Endothelial cell of umbilical vein (primary cell): ENCODE data around the gene PCBD2. TPM values are rescaled to one million over a fixed set of nuclear protein-coding genes. Genes with fewer than 3 reads are reported as not detected.

Source experiments
- BruUV-seq: library from RNA; stranded (reverse); fragments of 400-500 nt; replicated peaks from 2 replicates; lab custom pipeline; 2021; lab: Mats Ljungman, UMichigan
- CTCF ChIA-PET: fragments of 300-600, 350-600 bp; sonication (Branson Sonifier 250); formaldehyde crosslinking; loops from one replicate; lab custom pipeline; 2021; ENCODE audit warnings: antibody characterized with exemption, inconsistent platforms; lab: Charles Lee
- POLR2A ChIA-PET: fragments of 300-600, 350-600 bp; sonication (Branson Sonifier 250); formaldehyde crosslinking; loops from one replicate; lab custom pipeline; 2021; ENCODE audit warnings: antibody characterized with exemption, inconsistent platforms; lab: Charles Lee
- DNase-seq: peaks from one replicate; pipeline ENCODE4 v3.0.0-alpha.2; 2011; ENCODE audit warnings: low read depth, low spot score
- FAIRE-seq: peaks from 2 replicates; lab custom pipeline; 2011; peaks lifted over from hg19 to GRCh38; lab: Jason Lieb, UNC
- H2AFZ ChIP-seq: 2 replicates; pipeline ENCODE4 v1.6.0; 2012; ENCODE audit warnings: low read depth, low read length, control low read depth, inconsistent platforms
- H3K27ac ChIP-seq: 2 replicates; pipeline ENCODE4 v1.5.1; 2011; ENCODE audit warnings: low read depth, mild to moderate bottlenecking, control low read depth, low read length, moderate library complexity; ENCODE audit not compliant: insufficient read depth
- H3K27me3 ChIP-seq, 2 experiments: 2 replicates each; pipeline versions ENCODE4 v1.6.0 to v1.6.1; 2011; ENCODE audit warnings: low read length in 2 of 2, mixed read lengths in 1 of 2; ENCODE audit not compliant: control insufficient read depth in 2 of 2, insufficient read depth in 2 of 2
- H3K36me3 ChIP-seq, 2 experiments: 2 replicates in 1 of 2; 3 replicates in 1 of 2; pipeline ENCODE4 v1.5.1; 2011; ENCODE audit warnings: low read length in 2 of 2, mild to moderate bottlenecking in 1 of 2, moderate library complexity in 1 of 2; ENCODE audit not compliant: control insufficient read depth in 2 of 2, insufficient read depth in 2 of 2; ENCODE audit errors: extremely low read depth in 1 of 2
- H3K4me1 ChIP-seq: 3 replicates; pipeline ENCODE4 v1.5.1; 2011; ENCODE audit warnings: mild to moderate bottlenecking, low read length; ENCODE audit not compliant: control insufficient read depth, insufficient read depth; ENCODE audit errors: extremely low read depth
- H3K4me2 ChIP-seq: 2 replicates; pipeline ENCODE4 v1.6.1; 2011; ENCODE audit warnings: low read length, control low read depth, mixed read lengths; ENCODE audit not compliant: insufficient read depth
- H3K4me3 ChIP-seq, 3 experiments: fragments of 200-600 bp in 1 of 3; sonication (generic), shearing (Covaris generic) in 1 of 3; replicated peaks in 1 of 3; 2 replicates each; pipeline ENCODE4 v1.5.1; 2011 to 2016; ENCODE audit warnings: control low read depth in 3 of 3, low read length in 3 of 3, mild to moderate bottlenecking in 2 of 3, inconsistent platforms in 1 of 3, low read depth in 1 of 3, moderate library complexity in 1 of 3; ENCODE audit not compliant: insufficient read depth in 1 of 3
- H3K79me2 ChIP-seq: 2 replicates; pipeline ENCODE4 v1.6.0; 2012; ENCODE audit warnings: low read length, inconsistent platforms; ENCODE audit not compliant: control insufficient read depth, insufficient read depth
- H3K9ac ChIP-seq: replicated peaks from 2 replicates; pipeline ENCODE3; 2011; ENCODE audit warnings: low read length, control low read depth; ENCODE audit not compliant: insufficient read depth; ENCODE audit errors: extremely low read depth
- H3K9me1 ChIP-seq: replicated peaks from 3 replicates; pipeline ENCODE4 v1.6.0; 2011; ENCODE audit warnings: mild to moderate bottlenecking, low read length; ENCODE audit not compliant: control insufficient read depth, insufficient read depth; ENCODE audit errors: extremely low read depth
- H3K9me3 ChIP-seq: replicated peaks from 2 replicates; pipeline ENCODE4 v1.5.1; 2012; ENCODE audit warnings: low read length, inconsistent platforms; ENCODE audit not compliant: control insufficient read depth, insufficient read depth
- H4K20me1 ChIP-seq: replicated peaks from 2 replicates; pipeline ENCODE3; 2011; ENCODE audit warnings: mild to moderate bottlenecking, low read length; ENCODE audit not compliant: control insufficient read depth, insufficient read depth; ENCODE audit errors: extremely low read depth
- CTCF ChIP-seq, 2 donors: IDR thresholded peaks; 1 replicate in 1 of 2; 2 replicates in 1 of 2; pipeline ENCODE4 v1.5.1; 2011; ENCODE audit warnings: low read length in 2 of 2, mild to moderate bottlenecking in 2 of 2, moderate library complexity in 2 of 2, control low read depth in 1 of 2, inconsistent platforms in 1 of 2, low read depth in 1 of 2; ENCODE audit not compliant: insufficient read depth in 1 of 2; ENCODE audit errors: extremely low read depth in 1 of 2
- EZH2 ChIP-seq: IDR thresholded peaks from 2 replicates; pipeline ENCODE4 v1.6.1; 2012; ENCODE audit warnings: borderline replicate concordance, low read depth, mild to moderate bottlenecking, moderate library complexity, low read length, inconsistent platforms; ENCODE audit not compliant: severe bottlenecking
- FOS ChIP-seq: IDR thresholded peaks from 2 replicates; pipeline ENCODE4 v1.6.1; 2011; ENCODE audit warnings: mild to moderate bottlenecking, low read length, moderate library complexity, borderline replicate concordance; ENCODE audit not compliant: insufficient read depth
- GATA2 ChIP-seq: IDR thresholded peaks from 2 replicates; pipeline ENCODE4 v1.7.0; 2011; ENCODE audit warnings: low read depth, mild to moderate bottlenecking, moderate library complexity, mixed read lengths, low read length; ENCODE audit not compliant: insufficient read length, insufficient read depth
- JUN ChIP-seq: IDR thresholded peaks from 2 replicates; pipeline ENCODE4 v1.6.1; 2011; ENCODE audit warnings: borderline replicate concordance, low read depth; ENCODE audit not compliant: insufficient read length, insufficient read depth
- MAX ChIP-seq: IDR thresholded peaks from 2 replicates; pipeline ENCODE4 v1.6.1; 2011; ENCODE audit not compliant: insufficient read depth, insufficient read length
- MYC ChIP-seq: IDR thresholded peaks from one replicate; pipeline ENCODE4 v1.6.1; 2011; ENCODE audit warnings: mild to moderate bottlenecking, low read depth, low read length
- POLR2A ChIP-seq: IDR thresholded peaks from 2 replicates; pipeline ENCODE4 v1.6.1; 2012; ENCODE audit warnings: low read depth, mild to moderate bottlenecking, control low read depth, low read length
- POLR2AphosphoS5 ChIP-seq: IDR thresholded peaks from 2 replicates; pipeline ENCODE4 v1.6.1; 2012; ENCODE audit warnings: low read depth, mild to moderate bottlenecking, control low read depth, low read length, moderate library complexity; ENCODE audit not compliant: insufficient read depth
- dilution Hi-C: fragments of 300-500 bp; cut with MboI; formaldehyde crosslinking; loops from one replicate; pipeline ENCODE4 v1.15.0; 2019; ENCODE audit warnings: low sequenced_read_pairs; ENCODE audit not compliant: extremely low pct_ligation_motif_present
- intact Hi-C: fragments of 100-400 bp; cut with micrococcal nuclease; formaldehyde crosslinking; loops from one replicate; pipeline ENCODE4 v1.10.0; 2022
- polyA plus RNA-seq, 4 experiments: library from polyadenylated mRNA; depleted of rRNA in 3 of 4; stranded (reverse) in 3 of 4; unstranded in 1 of 4; fragments of >200 nt; gene quantifications; 2 replicates each; pipeline versions ENCODE4 v1.2.1 to v1.2.3, GENCODE V29; 2011 to 2012; ENCODE audit warnings: missing spikeins in 1 of 4
- total RNA-seq: library from RNA; stranded (reverse); gene quantifications from 2 replicates; pipeline ENCODE4 v1.2.3, GENCODE V29; 2021

Gene PCBD2
- total and polyA plus RNA-seq, 2 donors (not counting 3 experiments of a cell fraction or from before 2014, with no cell fraction given) = 4.0 to 10.7 TPM

- FAIRE-seq = no peak
Measured at GRCh38 chr5:134913254-134913653, 8.3 kb downstream of the PCBD2 start.

More at GRCh38 chr5:134913254-134913653, 8.3 kb downstream of the PCBD2 start:
- Histone ChIP-seq H4K20me1 (no peaks in the 10 kb centered on the region), H2AFZ (no peak overlapping the region), H3K79me2 (no peaks in the 10 kb centered on the region), H3K9me1 (no peaks in the 10 kb centered on the region), H3K4me1 (no peaks in the 10 kb centered on the region), H3K27me3 (no peaks in the 10 kb centered on the region), H3K36me3 (peaks cover 4 to 5% of the 10 kb centered on the region in 2 experiments), H3K4me2 (no peak overlapping the region), H3K9me3 (no peaks in the 10 kb centered on the region), H3K27ac (no peak overlapping the region), H3K9ac (no peak overlapping the region), H3K4me3 (no peak overlapping the region)
- CTCF ChIA-PET = interaction anchor here (0.8 kb wide), 1 partner anchor 9 kb away, joined by 3 read pairs; the partner anchor contains the start of gene PCBD2
- TF ChIP-seq GATA2 (no peak), CTCF (IDR thresholded peaks at IDR 0.05; ENCODE audit: extremely low read depth in 1 of 2, insufficient read depth in 1 of 2, low read depth in 1 of 2, low read length in 2 of 2) (no peak), JUN (no peak), EZH2 (no peak), FOS (no peak), POLR2A (no peak), MYC (no peak), POLR2AphosphoS5 (no peak), MAX (no peak)
- no peak for DNase-seq
- dilution Hi-C loops = no loop called here
- POLR2A ChIA-PET = no interaction called here
- BruUV-seq = no TSS peak
- intact Hi-C loops = no loop called here
